Measurements from ENCODE around the gene CASK.

The CASK gene

GRCh38 chrX:41837270-41837944 lies 85.9 kb downstream of the CASK start:
- DNase-seq (ENCODE audit: insufficient read length, low spot score) (no peak), FAIRE-seq (no peak)
- TF ChIP-seq CTCF (IDR thresholded peaks at IDR 0.05; ENCODE audit: insufficient read depth, missing control alignments): no peak

- TF ChIP-seq CTCF (IDR thresholded peaks at IDR 0.05; ENCODE audit: insufficient read depth, missing control alignments): no peak
- DNase-seq (ENCODE audit: insufficient read length, low spot score) (no peak), FAIRE-seq (no peak)
Observed at GRCh38 chrX:41828826-41829225, 94.5 kb downstream of the CASK start.

GRCh38 chrX:41827886-41828285 lies 95.5 kb downstream of the CASK start:
- no peak for FAIRE-seq
- no peak for TF ChIP-seq CTCF (IDR thresholded peaks at IDR 0.05; ENCODE audit: insufficient read depth, missing control alignments)
- DNase-seq (ENCODE audit: insufficient read length, low spot score): no peak

- FAIRE-seq (no peak), DNase-seq (ENCODE audit: insufficient read length, low spot score) (no peak)
- no peak for TF ChIP-seq CTCF (IDR thresholded peaks at IDR 0.05; ENCODE audit: insufficient read depth, missing control alignments)
Observed at GRCh38 chrX:41825796-41826195, 97.6 kb downstream of the CASK start.

- TF ChIP-seq CTCF (IDR thresholded peaks at IDR 0.05; ENCODE audit: insufficient read depth, missing control alignments): no peak
- FAIRE-seq (no peak), DNase-seq (ENCODE audit: insufficient read length, low spot score) (no peak)
Observed at GRCh38 chrX:41824551-41824950, 98.8 kb downstream of the CASK start.

GRCh38 chrX:41823402-41823801 lies 100.0 kb downstream of the CASK start:
- TF ChIP-seq CTCF (IDR thresholded peaks at IDR 0.05; ENCODE audit: insufficient read depth, missing control alignments): no peak
- no peak for FAIRE-seq
- no peak for DNase-seq (ENCODE audit: insufficient read length, low spot score)

GRCh38 chrX:41822892-41823291 lies 100.5 kb downstream of the CASK start:
- DNase-seq (ENCODE audit: insufficient read length, low spot score) (no peak), FAIRE-seq (no peak)
- TF ChIP-seq CTCF (IDR thresholded peaks at IDR 0.05; ENCODE audit: insufficient read depth, missing control alignments): no peak
